Panc1 (cell line): ENCODE data around the gene COPZ2. TPM values are rescaled to one million over a fixed set of nuclear protein-coding genes. Genes with fewer than 3 reads are reported as not detected.

Experiments used
- ATAC-seq: fragments of 200-7000 bp; cut with Tn5 transposase; 2 replicates; pipeline ENCODE4 v1.9.1; 2020; ENCODE audit warnings: mild to moderate bottlenecking, moderate library complexity
- BruUV-seq: library from RNA; stranded (reverse); fragments of 400-500 nt; replicated peaks from 2 replicates; lab custom pipeline; 2021; lab: Mats Ljungman, UMichigan
- CTCF ChIA-PET: fragments of 300-600 bp; sonication (Branson Sonifier 250); formaldehyde crosslinking; loops from one replicate; lab custom pipeline; 2022; ENCODE audit warnings: antibody characterized with exemption; lab: Charles Lee
- POLR2A ChIA-PET: fragments of 300-600 bp; sonication (Branson Sonifier 250); formaldehyde crosslinking; loops from one replicate; lab custom pipeline; 2022; ENCODE audit warnings: antibody characterized with exemption; lab: Charles Lee
- DNase-seq: peaks from one replicate; pipeline ENCODE4 v3.0.0-alpha.2; 2010; ENCODE audit warnings: low read depth, low spot score
- H3K27ac ChIP-seq: 2 replicates; pipeline ENCODE4 v1.5.1; 2011; ENCODE audit warnings: mild to moderate bottlenecking, low read length, inconsistent platforms
- H3K27me3 ChIP-seq: fragments of 200-500 bp; sonication (Bioruptor generic); 2 replicates; pipeline ENCODE4 v1.6.0; 2014; ENCODE audit warnings: low read length, inconsistent platforms; ENCODE audit not compliant: control insufficient read depth, insufficient read depth
- H3K36me3 ChIP-seq: fragments of 200-500 bp; sonication (Bioruptor generic); 2 replicates; pipeline ENCODE4 v1.5.1; 2014; ENCODE audit warnings: inconsistent platforms, mild to moderate bottlenecking, low read length, moderate library complexity; ENCODE audit not compliant: control insufficient read depth, insufficient read depth
- H3K4me1 ChIP-seq: 2 replicates; pipeline ENCODE4 v1.5.1; 2011; ENCODE audit warnings: inconsistent platforms, mild to moderate bottlenecking, low read length, moderate library complexity; ENCODE audit not compliant: control insufficient read depth, insufficient read depth
- H3K4me3 ChIP-seq, 2 experiments: 2 replicates each; pipeline ENCODE4 v1.5.1; 2011 to 2012; ENCODE audit warnings: low read depth in 2 of 2, low read length in 2 of 2, mild to moderate bottlenecking in 2 of 2, inconsistent platforms in 1 of 2, moderate library complexity in 1 of 2
- H3K9me3 ChIP-seq: fragments of 200-500 bp; sonication (Bioruptor generic); 2 replicates; pipeline ENCODE4 v1.5.1; 2014; ENCODE audit warnings: low read depth, mild to moderate bottlenecking, inconsistent platforms, low read length, moderate library complexity; ENCODE audit not compliant: control insufficient read depth, insufficient read depth
- CTCF ChIP-seq: fragments of 450-650 bp; IDR thresholded peaks from 2 replicates; pipeline ENCODE4 v1.5.1; 2017; ENCODE audit warnings: mild to moderate bottlenecking
- POLR2AphosphoS5 ChIP-seq: IDR thresholded peaks from 2 replicates; pipeline ENCODE4 v1.6.1; 2012; ENCODE audit warnings: mild to moderate bottlenecking, low read depth, low read length, moderate library complexity
- REST ChIP-seq, 2 experiments: IDR thresholded peaks; 2 replicates each; pipeline ENCODE4 v1.6.1; 2011 to 2012; ENCODE audit warnings: low read depth in 2 of 2, control low read depth in 1 of 2, low read length in 1 of 2, mild to moderate bottlenecking in 1 of 2, moderate library complexity in 1 of 2; ENCODE audit not compliant: insufficient read depth in 1 of 2
- SIN3A ChIP-seq: IDR thresholded peaks from 2 replicates; pipeline ENCODE4 v1.6.1; 2012; ENCODE audit warnings: low read depth, mild to moderate bottlenecking, low read length, moderate library complexity, borderline replicate concordance; ENCODE audit not compliant: insufficient read depth
- TCF7L2 ChIP-seq: IDR thresholded peaks from 2 replicates; pipeline ENCODE4 v1.6.1; 2011; ENCODE audit warnings: mild to moderate bottlenecking, low read depth, low read length, inconsistent platforms
- in situ Hi-C: cut with HindIII; loops from 2 replicates; pipeline ENCODE4 v1.10.0; 2016; ENCODE audit warnings: low sequenced_read_pairs, low pct_unique_long_range_greater_than_20kb
- intact Hi-C: fragments of 100-400 bp; cut with micrococcal nuclease; formaldehyde crosslinking; loops from one replicate; pipeline ENCODE4 v1.10.0; 2022; ENCODE audit not compliant: unreplicated experiment
- total RNA-seq: library from RNA; stranded (reverse); gene quantifications from one replicate; pipeline ENCODE4 v1.2.1, GENCODE V29; 2021; ENCODE audit not compliant: unreplicated experiment

Gene COPZ2
- total RNA-seq, 1 experiment from 2014 or later: 5.4 TPM

- BruUV-seq: no TSS peak
- ChIA-PET POLR2A (interaction anchor here (0.6 kb wide), 3 partner anchors 229 to 665 kb away, joined by 3 to 4 read pairs (median 3); no protein-coding TSS in a partner anchor), CTCF (interaction anchor here (0.6 to 0.8 kb wide), 6 partner anchors 14 to 412 kb away, joined by 3 to 5 read pairs (median 4); partner anchors contain the start of gene SNX11)
- no peak for DNase-seq
- Histone ChIP-seq H3K9me3 (no peaks in the 10 kb centered on the region), H3K4me3 (peak overlapping the region in 1 of 2 experiments; percentile 1; a peak in 1 of 4 replicates), H3K27me3 (no peaks in the 10 kb centered on the region), H3K27ac (peak overlapping the region; percentile 78), H3K36me3 (peaks cover 17% of the 10 kb centered on the region), H3K4me1 (peaks cover 59% of the 10 kb centered on the region)
- intact Hi-C loops: no loop called here
- TF ChIP-seq TCF7L2 (no peak), POLR2AphosphoS5 (no peak), REST (IDR thresholded peaks at IDR 0.05; ENCODE audit: insufficient read depth in 1 of 2, low read depth in 2 of 2, low read length in 1 of 2) (no peak), CTCF (no peak), SIN3A (no peak)
- ATAC-seq: peak; percentile 52
- in situ Hi-C loops: no loop called here
Measured at GRCh38 chr17:48054238-48055185, 16.9 kb upstream of the COPZ2 start.

- DNase-seq (no peak), ATAC-seq (no peak)
- no peak for TF ChIP-seq TCF7L2
- no peak for TF ChIP-seq POLR2AphosphoS5
- no peak for TF ChIP-seq CTCF
- TF ChIP-seq SIN3A: no peak
- Histone ChIP-seq H3K27ac (peak overlapping the region; percentile 78), H3K9me3 (no peaks in the 10 kb centered on the region), H3K4me3 (peak overlapping the region in 1 of 2 experiments; percentile 39; a peak in 2 of 4 replicates), H3K36me3 (peaks cover 18% of the 10 kb centered on the region), H3K4me1 (peaks cover 59% of the 10 kb centered on the region), H3K27me3 (no peaks in the 10 kb centered on the region)
- intact Hi-C loops (no loop called here), in situ Hi-C loops (no loop called here)
- POLR2A ChIA-PET: interaction anchor here (0.6 kb wide), 1 partner anchor 666 kb away, joined by 4 read pairs; no protein-coding TSS in a partner anchor
- CTCF ChIA-PET: interaction anchor here (0.7 kb wide), 1 partner anchor 413 kb away, joined by 5 read pairs; no protein-coding TSS in a partner anchor
- BruUV-seq: no TSS peak
Measured at GRCh38 chr17:48053758-48054237, 16.2 kb upstream of the COPZ2 start.
